ENCODE data around the gene RPAP2. TPM values are rescaled to one million over a fixed set of nuclear protein-coding genes. Genes with fewer than 3 reads are reported as not detected.

RPAP2 gene
- total and polyA plus RNA-seq, 2 of the 8 experiments (the other 6 are each of a cell fraction or from before 2014, with no cell fraction given) = 7.9 to 28.4 TPM

DNA sequence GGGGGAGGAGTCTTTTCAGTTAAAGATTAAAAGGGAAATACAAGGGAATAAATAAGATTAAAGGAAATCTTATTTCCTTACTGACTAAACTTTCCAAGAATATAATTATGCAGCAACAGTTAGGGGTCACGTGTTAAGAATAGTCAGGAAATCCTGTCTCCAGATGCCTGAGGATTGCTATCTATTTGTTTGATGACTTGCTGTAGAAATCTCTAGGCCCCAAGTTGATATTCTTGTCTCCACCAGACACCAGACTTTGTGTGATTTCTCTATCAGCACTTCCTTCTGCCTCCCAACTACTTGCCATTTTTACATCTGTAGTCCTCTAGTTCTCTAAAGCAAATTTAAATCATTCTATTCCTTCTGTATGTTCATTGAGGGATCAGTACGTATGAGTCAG, 77.5 kb downstream of the RPAP2 start:
- Histone ChIP-seq H3K14ac (ENCODE audit: insufficient read length) (no peak overlapping the region), H4K20me1 (replicated peaks in 1 of 2; ENCODE audit: control insufficient read depth in 1 of 2, insufficient read depth in 2 of 2, low read length in 2 of 2) (no peaks in the 10 kb centered on the region), H3K23ac (ENCODE audit: insufficient read length) (no peak overlapping the region), H2BK12ac (ENCODE audit: low read depth, low read length) (no peak overlapping the region), H3K4ac (replicated peaks; ENCODE audit: insufficient read length, low read depth, low read length) (no peak overlapping the region), H3K18ac (ENCODE audit: extremely low read depth, low read length) (no peak overlapping the region), H3K27me3 (replicated peaks in 1 of 4; ENCODE audit: control insufficient read depth in 3 of 4, extremely low read depth in 1 of 4, insufficient read depth in 3 of 4, low read length in 3 of 4) (no peaks in the 10 kb centered on the region), H3K79me1 (ENCODE audit: low read depth, low read length) (no peaks in the 10 kb centered on the region), H4K5ac (ENCODE audit: insufficient read length, low read depth, low read length) (no peak overlapping the region), H3K23me2 (ENCODE audit: low read depth, low read length) (no peaks in the 10 kb centered on the region), H3K4me3 (ENCODE audit: extremely low read depth in 1 of 4, insufficient read depth in 2 of 4, low read depth in 3 of 4, low read length in 4 of 4) (no peak overlapping the region), H3K79me2 (ENCODE audit: control insufficient read depth in 1 of 2, insufficient read depth in 2 of 2, low read length in 2 of 2) (no peaks in the 10 kb centered on the region), H2BK20ac (ENCODE audit: low read length) (no peak overlapping the region), H3K36me3 (ENCODE audit: control insufficient read depth in 2 of 4, insufficient read depth in 4 of 4, low read length in 3 of 4) (peaks cover 0 to 7% (median 2%) of the 10 kb centered on the region in 4 experiments; a peak in 3 of 8 replicates), H3K27ac (ENCODE audit: low read depth, low read length) (no peak overlapping the region), H4K8ac (ENCODE audit: extremely low read depth, insufficient read depth, low read length) (no peak overlapping the region), H3K9me3 (ENCODE audit: insufficient read depth in 2 of 2, low read depth in 1 of 2, low read length in 1 of 2) (no peaks in the 10 kb centered on the region), H3K9ac (replicated peaks in 1 of 4; ENCODE audit: extremely low read depth in 1 of 4, low read depth in 3 of 4, low read length in 3 of 4) (peak overlapping the region in 1 of 4 experiments; percentile 43; a peak in 1 of 7 replicates), H2BK120ac (replicated peaks; ENCODE audit: low read depth, low read length) (no peak overlapping the region), H2AK5ac (ENCODE audit: low read depth, low read length) (no peak overlapping the region), H3K4me1 (replicated peaks in 1 of 4; ENCODE audit: control insufficient read depth in 3 of 4, insufficient read depth in 4 of 4, low read length in 3 of 4) (no peaks in the 10 kb centered on the region), H2BK15ac (ENCODE audit: low read length) (no peak overlapping the region), H4K91ac (replicated peaks; ENCODE audit: insufficient read length, low read length) (no peak overlapping the region), H3K56ac (replicated peaks; ENCODE audit: insufficient read length, low read depth, low read length) (no peak overlapping the region), H2BK5ac (ENCODE audit: low read depth, low read length) (no peak overlapping the region), H2AFZ (ENCODE audit: low read length) (no peak overlapping the region), H3K4me2 (ENCODE audit: insufficient read depth in 1 of 2, low read depth in 2 of 2, low read length in 2 of 2) (no peak overlapping the region)
- 86% methylated on average over 2 of the region's 2 CpGs; no CpG with 5 or more reads in 1 of the 2 experiments for WGBS, 2 experiments (ENCODE audit: extremely low coverage in 1 of 2, insufficient coverage in 1 of 2, insufficient read length in 1 of 2, insufficient replicate concordance in 2 of 2, low coverage in 1 of 2, low lambda C conversion rate in 2 of 2, missing lambda C conversion rate in 1 of 2)
- CTCF ChIA-PET (ENCODE audit: partially characterized antibody) = interaction anchor here (0.6 kb wide), 1 partner anchor 120 kb away, joined by 3 read pairs; no protein-coding TSS in a partner anchor
- POLR2A ChIA-PET (ENCODE audit: partially characterized antibody) = no interaction called here
- FAIRE-seq (no peak), DNase-seq (ENCODE audit: low read depth in 1 of 2, low spot score in 2 of 2) (no peak)
- TF ChIP-seq CREB1 (IDR thresholded peaks at IDR 0.05) (no peak), NRF1 (IDR thresholded peaks at IDR 0.05; ENCODE audit: low read depth, low read length) (no peak), ASH2L (IDR thresholded peaks at IDR 0.05; ENCODE audit: low read length) (no peak), SIRT6 (IDR thresholded peaks at IDR 0.05; ENCODE audit: low read length) (no peak), CTCF (IDR thresholded peaks at IDR 0.05; ENCODE audit: control extremely low read depth in 1 of 3, insufficient read depth in 1 of 3, low read depth in 1 of 3, low read length in 3 of 3) (no peak), RXRA (IDR thresholded peaks at IDR 0.05; ENCODE audit: insufficient read depth, low read depth, low read length) (no peak), HDAC2 (IDR thresholded peaks at IDR 0.05; ENCODE audit: borderline replicate concordance in 1 of 2, low read depth in 2 of 2, low read length in 2 of 2) (no peak), FOSL1 (IDR thresholded peaks at IDR 0.05; ENCODE audit: insufficient read depth, low read depth, low read length) (no peak), TBP (IDR thresholded peaks at IDR 0.05; ENCODE audit: low read depth, low read length) (no peak), SRF (IDR thresholded peaks at IDR 0.05; ENCODE audit: low read depth, low read length) (no peak)
- TF ChIP-seq, protein P1, sequence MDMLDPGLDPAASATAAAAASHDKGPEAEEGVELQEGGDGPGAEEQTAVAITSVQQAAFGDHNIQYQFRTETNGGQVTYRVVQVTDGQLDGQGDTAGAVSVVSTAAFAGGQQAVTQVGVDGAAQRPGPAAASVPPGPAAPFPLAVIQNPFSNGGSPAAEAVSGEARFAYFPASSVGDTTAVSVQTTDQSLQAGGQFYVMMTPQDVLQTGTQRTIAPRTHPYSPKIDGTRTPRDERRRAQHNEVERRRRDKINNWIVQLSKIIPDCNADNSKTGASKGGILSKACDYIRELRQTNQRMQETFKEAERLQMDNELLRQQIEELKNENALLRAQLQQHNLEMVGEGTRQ (IDR thresholded peaks at IDR 0.05; ENCODE audit: low read length) = no peak

Data from H1 (cell line).